ENCODE results near the gene ANO1.

Gene ANO1

DNA sequence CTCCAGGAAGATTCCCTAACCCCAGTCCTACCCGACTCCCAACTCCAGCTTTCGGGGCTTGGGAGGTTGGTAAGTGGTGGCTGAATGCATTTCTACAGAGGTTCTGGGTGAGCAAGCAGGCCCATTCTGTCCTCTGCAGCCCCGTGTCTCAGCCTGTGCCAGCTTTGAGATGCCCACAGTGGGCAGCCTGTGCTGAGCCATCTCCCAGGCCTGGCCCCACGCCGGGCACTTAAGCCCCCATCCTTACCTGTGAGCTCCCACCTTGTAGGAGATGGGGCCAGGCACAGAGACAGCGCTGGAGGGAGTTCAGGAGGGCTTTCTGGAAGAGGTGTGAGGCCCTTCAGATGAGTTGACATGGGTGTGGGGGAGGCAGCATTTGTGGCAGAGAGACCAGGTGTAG is 54.5 kb downstream of the ANO1 start:
- no peak for ATAC-seq
- no peak for TF ChIP-seq POU6F1 (CRISPR knock-in tag; IDR thresholded peaks at IDR 0.05; ENCODE audit: borderline replicate concordance, low read depth)
- TF ChIP-seq ISL1 (CRISPR knock-in tag; IDR thresholded peaks at IDR 0.05) = no peak
- TF ChIP-seq CREB5 (CRISPR knock-in tag; IDR thresholded peaks at IDR 0.05; ENCODE audit: low read depth) = no peak
- no peak for TF ChIP-seq ZNF565 (CRISPR knock-in tag; conservative IDR thresholded peaks at IDR 0.05; ENCODE audit: low read depth)
- TF ChIP-seq ZNF70 (CRISPR knock-in tag; IDR thresholded peaks at IDR 0.05) = no peak
- no peak for TF ChIP-seq OSR1 (CRISPR knock-in tag; IDR thresholded peaks at IDR 0.05)
- no peak for TF ChIP-seq TCF4 (CRISPR knock-in tag; IDR thresholded peaks at IDR 0.05; ENCODE audit: borderline replicate concordance)
- no peak for TF ChIP-seq BACH2 (CRISPR knock-in tag; IDR thresholded peaks at IDR 0.05; ENCODE audit: borderline replicate concordance)
- no peak for TF ChIP-seq GLIS3 (CRISPR knock-in tag; IDR thresholded peaks at IDR 0.05)
- TF ChIP-seq TSHZ2 (CRISPR knock-in tag; IDR thresholded peaks at IDR 0.05) = no peak
- TF ChIP-seq PPARA (CRISPR knock-in tag; IDR thresholded peaks at IDR 0.05; ENCODE audit: borderline replicate concordance) = no peak
- TF ChIP-seq, protein P1, sequence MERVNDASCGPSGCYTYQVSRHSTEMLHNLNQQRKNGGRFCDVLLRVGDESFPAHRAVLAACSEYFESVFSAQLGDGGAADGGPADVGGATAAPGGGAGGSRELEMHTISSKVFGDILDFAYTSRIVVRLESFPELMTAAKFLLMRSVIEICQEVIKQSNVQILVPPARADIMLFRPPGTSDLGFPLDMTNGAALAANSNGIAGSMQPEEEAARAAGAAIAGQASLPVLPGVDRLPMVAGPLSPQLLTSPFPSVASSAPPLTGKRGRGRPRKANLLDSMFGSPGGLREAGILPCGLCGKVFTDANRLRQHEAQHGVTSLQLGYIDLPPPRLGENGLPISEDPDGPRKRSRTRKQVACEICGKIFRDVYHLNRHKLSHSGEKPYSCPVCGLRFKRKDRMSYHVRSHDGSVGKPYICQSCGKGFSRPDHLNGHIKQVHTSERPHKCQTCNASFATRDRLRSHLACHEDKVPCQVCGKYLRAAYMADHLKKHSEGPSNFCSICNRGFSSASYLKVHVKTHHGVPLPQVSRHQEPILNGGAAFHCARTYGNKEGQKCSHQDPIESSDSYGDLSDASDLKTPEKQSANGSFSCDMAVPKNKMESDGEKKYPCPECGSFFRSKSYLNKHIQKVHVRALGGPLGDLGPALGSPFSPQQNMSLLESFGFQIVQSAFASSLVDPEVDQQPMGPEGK (CRISPR knock-in tag; IDR thresholded peaks at IDR 0.05; ENCODE audit: borderline replicate concordance) = no peak
- TF ChIP-seq ZNF8 (CRISPR knock-in tag; IDR thresholded peaks at IDR 0.05) = no peak
- no peak for TF ChIP-seq TOX (CRISPR knock-in tag; IDR thresholded peaks at IDR 0.05; ENCODE audit: borderline replicate concordance)
- TF ChIP-seq ZC3H10 (CRISPR knock-in tag; IDR thresholded peaks at IDR 0.05) = no peak
- TF ChIP-seq SNAI2 (CRISPR knock-in tag; IDR thresholded peaks at IDR 0.05) = no peak

DNA sequence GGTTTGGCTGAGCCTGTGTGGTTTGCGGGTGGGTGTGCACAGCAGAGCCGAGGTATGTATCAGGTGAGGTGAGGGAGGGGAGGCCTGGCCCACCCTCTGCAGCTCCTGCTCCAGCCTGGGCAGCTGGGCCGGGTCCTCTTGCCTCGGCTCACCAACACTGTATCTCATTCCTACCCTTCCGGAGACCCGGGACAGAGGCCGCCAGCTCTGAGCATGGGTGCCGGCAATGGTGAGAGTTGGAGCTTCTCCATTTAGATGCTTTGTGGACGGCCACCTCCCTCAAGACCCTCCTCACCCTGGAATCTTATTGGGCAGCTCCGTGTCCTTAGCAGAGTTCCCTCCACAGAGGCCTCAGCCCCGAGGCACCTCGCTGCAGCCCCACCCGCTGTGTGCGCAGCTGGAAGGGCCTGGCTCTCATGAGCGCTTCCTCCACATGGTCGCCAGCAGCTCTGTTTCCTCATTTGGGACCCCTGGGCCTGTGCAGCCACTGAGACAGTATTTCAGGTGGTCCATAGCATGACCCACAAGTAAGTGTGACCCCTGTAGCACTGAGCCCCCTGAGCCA is 55.7 kb downstream of the ANO1 start:
- ATAC-seq = no peak
- no peak for TF ChIP-seq CREB5 (CRISPR knock-in tag; IDR thresholded peaks at IDR 0.05; ENCODE audit: low read depth)
- TF ChIP-seq OSR1 (CRISPR knock-in tag; IDR thresholded peaks at IDR 0.05) = no peak
- no peak for TF ChIP-seq PPARA (CRISPR knock-in tag; IDR thresholded peaks at IDR 0.05; ENCODE audit: borderline replicate concordance)
- TF ChIP-seq TOX (CRISPR knock-in tag; IDR thresholded peaks at IDR 0.05; ENCODE audit: borderline replicate concordance) = no peak
- no peak for TF ChIP-seq TSHZ2 (CRISPR knock-in tag; IDR thresholded peaks at IDR 0.05)
- TF ChIP-seq ZNF565 (CRISPR knock-in tag; conservative IDR thresholded peaks at IDR 0.05; ENCODE audit: low read depth) = no peak
- no peak for TF ChIP-seq ESRRG (CRISPR knock-in tag; IDR thresholded peaks at IDR 0.05)
- no peak for TF ChIP-seq ISL1 (CRISPR knock-in tag; IDR thresholded peaks at IDR 0.05)
- TF ChIP-seq ZC3H10 (CRISPR knock-in tag; IDR thresholded peaks at IDR 0.05) = no peak
- no peak for TF ChIP-seq ARNTL (CRISPR knock-in tag; IDR thresholded peaks at IDR 0.05; ENCODE audit: borderline replicate concordance, low read depth)
- no peak for TF ChIP-seq CSDC2 (CRISPR knock-in tag; IDR thresholded peaks at IDR 0.05)
- no peak for TF ChIP-seq BACH2 (CRISPR knock-in tag; IDR thresholded peaks at IDR 0.05; ENCODE audit: borderline replicate concordance)
- TF ChIP-seq SNAI2 (CRISPR knock-in tag; IDR thresholded peaks at IDR 0.05) = no peak
- no peak for TF ChIP-seq ZFP30 (CRISPR knock-in tag; IDR thresholded peaks at IDR 0.05)
- TF ChIP-seq ZNF70 (CRISPR knock-in tag; IDR thresholded peaks at IDR 0.05) = no peak
- TF ChIP-seq ZNF8 (CRISPR knock-in tag; IDR thresholded peaks at IDR 0.05) = no peak
- no peak for TF ChIP-seq POU6F1 (CRISPR knock-in tag; IDR thresholded peaks at IDR 0.05; ENCODE audit: borderline replicate concordance, low read depth)
- TF ChIP-seq, protein P1 (CRISPR knock-in tag; IDR thresholded peaks at IDR 0.05; ENCODE audit: borderline replicate concordance) = no peak
- no peak for TF ChIP-seq RARB (CRISPR knock-in tag; IDR thresholded peaks at IDR 0.05)

Data from SK-N-SH treated with all-trans-retinoic acid at 6 μM for 48 hours (cell line).